Stimulated activated CD8-positive, alpha-beta memory T cell treated with anti-CD3 and anti-CD28 coated beads, Interleukin-7, amount 100 ng/mL, for 48 hours (primary cell): ENCODE results near the gene ANKRD7.
"Not testable (repeated sequence)": the region's sequence is repeated elsewhere in the genome, so short reads cannot be mapped to it uniquely, and the experiment has no call there.

Experiments used
- DNase-seq, 2 donors: peaks; one replicate each; pipeline ENCODE4 v3.0.0-alpha.2; 2020; ENCODE audit warnings: low read depth in 1 of 2; ENCODE audit errors: extremely low read depth in 1 of 2

Gene ANKRD7

DNA sequence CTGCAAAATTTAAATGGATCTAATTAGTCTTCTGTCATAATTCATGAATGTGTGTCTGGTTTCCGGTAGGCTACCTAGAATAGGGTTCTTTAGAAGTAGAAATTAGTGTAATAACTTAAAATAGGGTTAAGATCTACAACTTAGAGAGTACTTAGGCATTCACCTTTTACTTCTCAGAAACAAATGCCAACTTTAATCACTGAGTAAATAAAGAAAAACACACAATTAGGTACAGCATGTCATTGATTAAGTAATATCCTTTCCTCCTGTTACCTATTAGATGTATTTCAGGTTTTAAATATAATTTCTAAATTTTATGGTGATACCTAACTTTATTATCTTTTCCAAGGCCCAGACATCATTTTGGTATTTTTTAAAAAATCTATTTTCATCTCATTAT, 9.3 kb downstream of the ANKRD7 start:
- no peak for DNase-seq

DNA sequence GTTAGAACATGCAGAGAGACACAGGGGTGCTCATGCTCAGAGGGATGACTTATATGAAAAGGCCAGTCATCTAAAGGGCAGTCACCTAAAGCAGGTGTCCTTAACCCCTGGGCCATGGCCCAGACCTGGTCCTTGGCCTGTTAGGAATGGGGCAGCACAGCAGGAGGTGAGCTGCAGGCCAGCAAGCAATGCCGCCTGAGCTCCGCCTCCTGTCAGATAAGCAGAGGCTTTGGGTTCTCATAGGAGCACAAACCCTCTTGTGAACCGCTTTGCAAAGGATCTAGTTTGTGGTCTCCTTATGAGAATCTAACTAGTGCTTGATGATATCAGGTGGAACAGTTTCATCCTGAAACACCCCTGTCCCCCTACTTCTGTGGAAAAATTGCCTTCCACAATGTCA, 14.5 kb downstream of the ANKRD7 start:
- no peak for DNase-seq

DNA sequence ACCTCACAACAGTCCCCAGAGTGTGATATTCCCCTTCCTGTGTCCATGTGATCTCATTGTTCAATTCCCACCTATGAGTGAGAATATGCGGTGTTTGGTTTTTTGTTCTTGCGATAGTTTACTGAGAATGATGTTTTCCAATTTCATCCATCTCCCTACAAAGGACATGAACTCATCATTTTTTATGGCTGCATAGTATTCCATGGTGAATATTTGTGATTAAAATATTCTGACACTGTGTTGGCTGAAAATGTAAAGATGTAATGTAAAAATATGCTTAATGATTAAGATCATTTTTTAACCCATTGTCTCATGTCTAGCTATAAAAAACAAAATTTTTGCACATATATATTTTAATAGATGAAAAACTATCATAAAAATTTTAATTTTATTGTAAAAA, 15.8 kb downstream of the ANKRD7 start:
- DNase-seq, result not testable (repeated sequence)

- no peak for DNase-seq
These were observed 19.2 kb downstream of the ANKRD7 start for GRCh38 chr7:118243695-118244094.

DNA sequence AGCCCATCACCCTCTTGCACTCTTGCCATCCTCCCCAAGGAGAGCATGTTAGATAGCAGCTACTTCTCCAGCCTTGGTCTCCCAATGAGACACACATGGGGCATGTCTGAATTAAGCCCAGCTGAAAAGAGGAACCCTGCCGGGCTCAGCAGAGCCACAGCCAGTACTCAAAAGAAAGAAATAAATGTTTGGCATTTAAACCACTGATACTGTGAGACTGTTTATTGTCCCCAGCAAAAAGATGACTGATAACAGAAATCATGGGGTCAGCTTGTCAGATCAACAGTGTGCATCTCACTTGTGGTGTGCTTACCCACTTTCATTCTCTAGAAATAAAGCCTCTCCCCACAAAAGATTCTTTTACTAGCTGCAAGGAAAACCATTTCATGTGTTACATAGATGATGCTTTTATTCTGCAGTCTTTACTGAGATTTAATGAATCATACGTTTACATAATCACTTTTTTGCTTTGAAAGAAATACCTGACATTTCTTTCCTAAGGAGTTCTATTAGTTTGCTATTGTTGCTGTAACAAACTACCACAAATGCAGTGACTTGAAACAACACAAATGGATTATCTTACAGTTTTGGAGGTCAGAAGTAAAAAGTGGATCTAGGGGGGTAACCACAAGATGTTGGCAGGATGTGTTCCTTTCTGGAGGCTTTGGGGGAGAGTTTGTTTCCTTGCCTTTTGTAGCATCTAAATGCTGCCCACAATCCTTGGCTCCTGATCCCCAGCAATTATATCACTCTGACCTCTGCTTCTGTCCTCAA, 20.9 kb downstream of the ANKRD7 start:
- no peak for DNase-seq

GRCh38 chr7:118250860-118251494, 26.5 kb downstream of the ANKRD7 start:
- DNase-seq, result no peak

GRCh38 chr7:118252087-118252486, 27.6 kb downstream of the ANKRD7 start:
- no peak for DNase-seq

- DNase-seq, result no peak
These were observed 34.6 kb downstream of the ANKRD7 start for GRCh38 chr7:118259115-118259514.

- DNase-seq, result no peak
These were observed 40.3 kb downstream of the ANKRD7 start for GRCh38 chr7:118264836-118265235.

DNA sequence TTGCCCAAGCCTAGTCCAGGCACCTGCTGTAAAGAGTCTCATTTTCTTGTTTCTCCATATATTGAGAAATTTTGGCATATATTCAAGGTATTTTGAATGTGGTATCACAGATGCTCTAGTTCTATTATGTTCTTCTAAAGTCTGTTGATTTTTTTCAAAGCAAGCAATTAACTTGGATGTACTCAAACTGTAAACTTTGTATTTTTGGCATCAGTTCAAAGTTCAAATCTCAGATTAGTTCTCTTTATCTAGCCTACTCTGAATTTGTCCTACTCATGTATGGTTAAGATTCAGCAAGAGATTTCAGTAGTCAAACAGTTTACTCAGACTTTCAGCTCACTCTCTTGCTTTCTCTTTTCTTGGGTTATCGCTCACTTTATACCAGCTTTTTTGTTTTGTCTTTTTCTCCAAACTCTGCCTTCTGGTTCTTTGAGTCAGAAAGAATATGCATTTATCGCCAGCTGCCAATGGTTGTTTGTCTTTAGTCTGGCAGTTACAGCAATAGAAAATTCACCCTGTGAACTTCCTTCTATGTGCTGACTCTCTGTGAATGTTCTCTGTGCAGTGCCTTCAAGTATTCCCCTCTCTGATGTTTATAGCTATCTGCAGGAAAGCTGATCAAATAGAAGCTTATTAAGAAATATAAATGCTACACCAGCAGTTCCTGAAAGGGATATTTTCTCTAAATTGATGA, 56.0 kb downstream of the ANKRD7 start:
- DNase-seq, result no peak

DNA sequence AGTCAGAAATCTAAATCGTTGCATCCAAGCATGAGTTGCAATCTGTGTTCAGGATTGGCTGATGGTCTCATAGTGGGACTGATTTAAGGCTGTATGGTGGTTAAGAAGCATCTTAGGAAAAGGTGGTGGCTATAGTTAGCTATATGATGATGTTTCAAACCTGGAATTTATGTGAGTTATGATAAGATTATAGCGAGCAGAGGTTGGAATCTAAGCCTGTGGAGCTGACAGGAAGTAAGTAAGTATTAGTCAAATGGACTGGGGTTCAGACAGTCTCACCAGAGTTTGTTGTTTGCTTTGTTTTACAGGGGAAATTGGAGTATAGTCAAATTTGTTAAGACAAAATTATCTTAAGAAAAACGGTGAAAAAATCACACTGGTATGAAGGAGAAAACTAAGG, 56.7 kb downstream of the ANKRD7 start:
- DNase-seq, result no peak

DNA sequence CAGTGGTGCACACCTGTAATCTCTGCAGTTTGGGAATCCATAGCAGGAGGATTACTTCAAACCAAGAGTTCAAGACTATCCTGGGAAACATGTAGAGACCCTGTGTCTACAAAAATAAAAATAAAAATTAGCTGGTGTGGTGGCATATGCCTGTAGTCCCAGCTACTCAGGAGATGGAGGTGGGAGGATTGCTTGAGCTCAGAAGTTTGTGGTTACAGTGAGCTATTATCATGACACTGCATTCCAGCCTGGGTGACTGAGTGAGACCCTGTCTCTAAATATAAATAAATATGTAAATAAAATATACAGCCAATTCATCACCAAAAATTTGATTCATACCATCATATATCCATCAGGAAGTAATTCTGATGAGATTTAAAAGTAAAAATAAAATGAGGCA, 60.9 kb downstream of the ANKRD7 start:
- no peak for DNase-seq

DNA sequence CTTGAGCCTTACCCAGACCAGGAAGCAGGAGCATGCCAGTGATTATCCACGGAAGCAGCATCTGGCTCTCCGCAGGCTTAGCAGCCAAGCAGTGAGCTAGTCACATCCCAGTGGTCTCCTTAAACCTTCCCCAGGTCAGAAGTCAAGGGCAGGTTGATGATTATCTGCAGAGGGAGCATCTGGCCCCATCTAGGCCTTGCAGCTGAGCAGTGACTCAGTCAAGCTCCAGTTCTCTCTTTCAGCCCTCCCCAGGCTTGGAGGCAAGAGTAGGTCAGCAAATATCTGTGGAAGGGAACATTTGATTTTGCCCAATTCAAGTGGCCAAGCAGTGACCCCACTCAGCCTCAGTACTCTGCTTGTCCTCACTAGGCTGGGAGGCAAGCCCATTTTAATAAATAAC, 61.6 kb downstream of the ANKRD7 start:
- no peak for DNase-seq

- no peak for DNase-seq
These were observed 63.6 kb downstream of the ANKRD7 start for GRCh38 chr7:118288098-118288497.

GRCh38 chr7:118289476-118289875, 65.0 kb downstream of the ANKRD7 start:
- no peak for DNase-seq
